Right atrium auricular region (tissue), 2 donors: Measurements from ENCODE around the gene DENND6A. TPM values are rescaled to one million over a fixed set of nuclear protein-coding genes. Genes with fewer than 3 reads are reported as not detected.
A peak's percentile ranks its signal among the peaks of the same experiment; 100 is the strongest.

Experiments used
- DNase-seq: peaks from one replicate; pipeline ENCODE4 v3.0.0-alpha.2; 2019; ENCODE audit warnings: low spot score
- H3K27ac ChIP-seq, 2 donors: fragments of 200-600 bp; sonication (generic); 1 replicate in 1 of 2; 2 replicates in 1 of 2; pipeline ENCODE4 v1.5.1; 2016 to 2019
- H3K27me3 ChIP-seq, 2 donors: fragments of 200-600 bp; sonication (generic); one replicate each; pipeline versions ENCODE4 v1.5.1 to v1.6.0; 2017 to 2019
- H3K36me3 ChIP-seq: fragments of 200-600 bp; sonication (generic); one replicate; pipeline ENCODE4 v1.5.1; 2016
- H3K4me1 ChIP-seq, 2 donors: fragments of 200-600 bp; sonication (generic); one replicate each; pipeline versions ENCODE4 v1.5.1 to v1.6.0; 2017 to 2019
- H3K4me3 ChIP-seq, 2 donors: fragments of 200-600 bp; sonication (generic); 1 replicate in 1 of 2; 2 replicates in 1 of 2; pipeline ENCODE4 v1.5.1; 2017 to 2019; ENCODE audit warnings: mild to moderate bottlenecking in 1 of 2, moderate library complexity in 1 of 2
- H3K9me3 ChIP-seq, 2 donors: fragments of 200-600 bp; sonication (generic); one replicate each; pipeline ENCODE4 v1.5.1; 2019
- total RNA-seq, 2 donors: library from RNA; depleted of rRNA; stranded (reverse); fragments of >200 nt; gene quantifications; one replicate each; pipeline ENCODE4 v1.1.0, GENCODE V29; 2016
- TF ChIP-seq, protein P1 (sequence below), 2 donors: fragments of 200-600 bp; sonication (generic); IDR thresholded peaks; one replicate each; pipeline ENCODE4 v1.5.1; 2019; ENCODE audit warnings: antibody characterized with exemption in 2 of 2

DENND6A gene
- total RNA-seq, 2 donors from 2014 or later = 12.7 to 13.3 TPM

GRCh38 chr3:57691411-57692132, 1.3 kb downstream of the DENND6A start:
- DNase-seq = no peak
- TF ChIP-seq, protein P1, sequence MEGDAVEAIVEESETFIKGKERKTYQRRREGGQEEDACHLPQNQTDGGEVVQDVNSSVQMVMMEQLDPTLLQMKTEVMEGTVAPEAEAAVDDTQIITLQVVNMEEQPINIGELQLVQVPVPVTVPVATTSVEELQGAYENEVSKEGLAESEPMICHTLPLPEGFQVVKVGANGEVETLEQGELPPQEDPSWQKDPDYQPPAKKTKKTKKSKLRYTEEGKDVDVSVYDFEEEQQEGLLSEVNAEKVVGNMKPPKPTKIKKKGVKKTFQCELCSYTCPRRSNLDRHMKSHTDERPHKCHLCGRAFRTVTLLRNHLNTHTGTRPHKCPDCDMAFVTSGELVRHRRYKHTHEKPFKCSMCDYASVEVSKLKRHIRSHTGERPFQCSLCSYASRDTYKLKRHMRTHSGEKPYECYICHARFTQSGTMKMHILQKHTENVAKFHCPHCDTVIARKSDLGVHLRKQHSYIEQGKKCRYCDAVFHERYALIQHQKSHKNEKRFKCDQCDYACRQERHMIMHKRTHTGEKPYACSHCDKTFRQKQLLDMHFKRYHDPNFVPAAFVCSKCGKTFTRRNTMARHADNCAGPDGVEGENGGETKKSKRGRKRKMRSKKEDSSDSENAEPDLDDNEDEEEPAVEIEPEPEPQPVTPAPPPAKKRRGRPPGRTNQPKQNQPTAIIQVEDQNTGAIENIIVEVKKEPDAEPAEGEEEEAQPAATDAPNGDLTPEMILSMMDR (IDR thresholded peaks at IDR 0.05) = no peak
- Histone ChIP-seq H3K36me3 (no peaks in the 10 kb centered on the region), H3K27me3 (no peaks in the 10 kb centered on the region), H3K9me3 (no peaks in the 10 kb centered on the region), H3K4me3 (peak overlapping the region; percentile 76 to 93), H3K4me1 (peaks cover 0 to 49% of the 10 kb centered on the region in 2 donors), H3K27ac (peak overlapping the region; percentile 99)

DNA sequence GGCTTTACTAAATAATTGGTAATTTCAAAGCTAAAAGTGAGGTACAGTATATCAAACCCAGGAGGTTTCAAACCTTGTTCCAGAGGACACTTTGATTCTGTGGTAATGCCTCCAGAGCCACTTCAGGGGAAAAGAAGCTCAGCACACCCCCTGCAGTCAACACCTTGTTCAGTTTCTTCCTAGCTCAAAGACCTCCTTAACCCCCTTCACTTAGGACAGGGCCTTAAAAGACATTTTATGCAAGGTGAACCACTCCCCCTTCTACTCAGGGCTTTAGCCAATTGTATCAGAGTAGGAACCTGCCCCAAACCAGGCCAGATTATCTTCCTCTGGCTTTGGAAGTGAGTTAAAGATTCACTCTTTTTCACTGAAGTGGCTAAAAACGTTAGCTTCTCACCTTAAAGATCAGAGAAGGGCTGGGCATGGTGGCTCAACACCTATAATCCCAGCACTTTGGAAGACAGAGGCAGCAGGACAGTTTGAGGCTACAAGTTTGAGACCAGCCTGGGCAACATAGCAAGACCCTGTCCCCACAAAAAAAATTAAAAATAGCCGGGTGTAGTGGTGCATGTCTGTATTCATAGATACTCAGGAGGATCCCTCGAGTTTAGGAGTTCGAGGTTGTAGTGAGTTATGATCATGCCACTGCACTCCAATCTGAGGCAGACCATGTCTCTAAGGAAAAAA, 3.4 kb downstream of the DENND6A start:
- Histone ChIP-seq H3K27ac (no peak overlapping the region), H3K4me1 (peaks cover 0 to 53% of the 10 kb centered on the region in 2 donors), H3K36me3 (no peaks in the 10 kb centered on the region), H3K27me3 (no peaks in the 10 kb centered on the region), H3K9me3 (no peaks in the 10 kb centered on the region), H3K4me3 (no peak overlapping the region)
- DNase-seq = no peak
- TF ChIP-seq, protein P1 (IDR thresholded peaks at IDR 0.05) = no peak

GRCh38 chr3:57688291-57688690, 4.6 kb downstream of the DENND6A start:
- no peak overlapping the region for H3K27ac ChIP-seq
- H3K9me3 ChIP-seq = no peaks in the 10 kb centered on the region
- H3K4me3 ChIP-seq = no peak overlapping the region
- TF ChIP-seq, protein P1 (IDR thresholded peaks at IDR 0.05) = no peak
- H3K36me3 ChIP-seq = no peaks in the 10 kb centered on the region
- peaks cover 0 to 50% of the 10 kb centered on the region in 2 donors for H3K4me1 ChIP-seq
- DNase-seq = no peak
- no peaks in the 10 kb centered on the region for H3K27me3 ChIP-seq

DNA sequence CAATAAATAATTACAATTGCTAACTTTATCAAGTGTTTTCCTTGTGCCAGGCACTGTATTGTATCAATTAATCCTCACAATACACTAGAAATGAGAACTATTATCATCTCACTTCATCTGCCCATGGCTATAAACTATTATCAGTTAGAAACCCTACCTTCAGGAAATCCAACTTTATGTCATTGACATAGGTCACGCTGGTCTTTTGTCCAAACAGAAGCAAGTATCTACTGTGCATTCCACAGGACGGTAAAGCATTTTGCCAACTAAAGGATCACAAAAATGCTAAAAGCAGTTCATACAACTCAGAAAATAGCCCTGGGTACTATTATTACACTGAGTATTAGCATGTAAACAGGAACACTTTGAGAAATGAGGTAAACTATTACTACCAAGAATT, 9.6 kb downstream of the DENND6A start:
- no peak overlapping the region for H3K4me3 ChIP-seq
- H3K36me3 ChIP-seq = no peaks in the 10 kb centered on the region
- no peaks in the 10 kb centered on the region for H3K9me3 ChIP-seq
- no peak for DNase-seq
- TF ChIP-seq, protein P1 (IDR thresholded peaks at IDR 0.05) = no peak
- peaks cover 0 to 12% of the 10 kb centered on the region in 2 donors for H3K4me1 ChIP-seq
- H3K27me3 ChIP-seq = no peaks in the 10 kb centered on the region
- H3K27ac ChIP-seq = no peak overlapping the region

DNA sequence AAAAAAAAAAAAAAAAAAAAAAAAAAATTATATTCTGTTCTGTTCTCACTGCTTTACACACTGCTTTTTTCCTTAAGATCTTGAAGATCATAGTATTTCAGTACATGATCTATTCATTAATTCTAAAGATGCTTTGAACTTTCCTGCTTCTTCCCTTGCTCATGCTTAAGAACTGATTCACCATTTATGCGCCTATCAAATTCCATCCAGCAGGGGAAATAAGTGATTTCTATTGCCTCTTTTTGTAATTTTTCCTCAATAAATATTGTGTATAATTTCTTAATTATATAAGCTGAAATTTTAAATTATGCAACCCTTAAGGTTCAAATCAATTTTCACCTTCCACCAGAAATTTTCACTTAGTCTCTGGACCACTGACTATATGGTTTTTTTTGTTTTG, 10.6 kb downstream of the DENND6A start:
- no peak overlapping the region for H3K27ac ChIP-seq
- no peaks in the 10 kb centered on the region for H3K9me3 ChIP-seq
- H3K27me3 ChIP-seq = no peaks in the 10 kb centered on the region
- no peak overlapping the region for H3K4me3 ChIP-seq
- no peak for DNase-seq
- H3K4me1 ChIP-seq = peaks cover 0 to 8% of the 10 kb centered on the region in 2 donors
- TF ChIP-seq, protein P1 (IDR thresholded peaks at IDR 0.05) = no peak
- H3K36me3 ChIP-seq = no peaks in the 10 kb centered on the region
